DMS53 (cell line): ENCODE data around the gene DLK2.

Experiments
- DNase-seq: peaks from one replicate; lab custom pipeline; 2025; lab: John Stamatoyannopoulos, UW

DLK2 gene

DNA sequence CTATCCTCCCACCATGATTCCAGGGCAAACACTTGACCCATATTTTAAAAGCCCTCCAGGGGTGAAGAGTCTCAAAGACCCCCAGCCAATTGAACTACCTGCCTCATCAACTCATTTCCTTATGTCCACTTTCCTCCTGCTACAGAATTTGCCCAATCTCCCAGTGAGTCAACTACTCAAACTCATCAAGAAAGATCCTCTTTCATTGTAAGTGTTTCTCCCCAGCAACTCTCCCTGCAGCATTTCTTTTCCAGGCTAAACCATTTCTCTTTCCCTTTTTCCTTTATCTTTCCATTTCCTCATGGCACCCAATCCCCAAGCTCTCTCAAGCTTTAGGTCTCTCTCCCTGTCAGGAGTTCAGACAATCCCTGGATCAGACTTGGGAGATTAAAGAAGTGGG is 1.5 kb downstream of the DLK2 start:
- peak; percentile 27 for DNase-seq

DNA sequence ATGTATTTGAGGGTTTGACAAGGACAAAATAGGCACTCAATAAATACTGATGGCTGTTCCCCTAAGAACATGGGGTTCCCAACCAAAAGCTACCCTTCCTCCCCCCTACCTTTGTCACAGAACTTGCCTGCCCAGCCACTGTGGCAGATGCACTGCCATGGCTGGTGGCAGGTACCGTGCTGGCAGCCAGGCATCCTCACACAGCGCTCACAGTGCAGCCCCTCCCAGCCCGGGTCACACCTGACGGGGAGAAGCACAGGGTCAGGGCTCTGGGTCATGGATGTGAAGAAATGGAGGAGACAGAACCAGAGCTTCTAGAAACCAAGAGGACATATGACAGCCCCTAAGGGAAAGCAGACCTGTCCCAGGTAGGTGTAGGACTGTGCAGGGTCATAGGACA is 2.5 kb downstream of the DLK2 start:
- DNase-seq, result no peak

DNA sequence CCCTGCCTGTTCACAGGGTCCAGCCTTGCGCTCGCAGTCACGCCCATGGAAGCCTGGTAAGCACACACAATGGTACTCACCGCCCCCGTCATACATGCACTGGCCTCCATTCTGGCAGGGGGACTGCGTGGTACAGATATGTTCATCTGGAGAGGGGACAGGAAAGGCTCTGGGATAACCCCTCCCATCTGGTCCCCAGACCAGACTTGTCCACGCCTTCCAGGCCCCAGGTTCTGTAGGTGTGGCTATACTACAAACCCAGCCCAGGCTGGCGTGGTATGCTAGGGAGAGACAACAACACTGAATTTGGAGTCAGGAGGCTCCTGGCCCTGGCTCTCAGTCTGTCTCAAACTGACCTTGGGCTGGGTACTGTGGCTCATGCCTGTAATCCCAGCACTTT is 3.4 kb downstream of the DLK2 start:
- no peak for DNase-seq

DNA sequence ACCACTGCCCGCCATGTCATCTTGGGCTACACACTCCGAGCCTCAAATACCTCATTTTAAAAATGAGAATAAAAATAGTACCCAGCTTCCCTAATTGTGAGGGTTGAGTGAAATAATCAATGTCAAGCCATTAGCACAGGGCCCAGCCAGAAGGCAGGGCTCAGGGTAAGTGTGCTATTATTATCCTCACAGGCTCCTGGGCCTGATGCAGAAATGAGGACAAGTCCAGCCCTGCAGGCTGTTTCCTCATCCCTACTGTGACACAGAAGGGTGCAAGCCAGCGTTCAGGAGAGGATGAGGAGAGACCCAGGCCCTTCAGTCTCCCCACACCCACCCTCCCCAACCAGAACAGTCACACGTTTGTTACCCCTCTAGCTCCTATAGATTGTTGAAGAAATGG is 4.0 kb downstream of the DLK2 start:
- no peak for DNase-seq

DNA sequence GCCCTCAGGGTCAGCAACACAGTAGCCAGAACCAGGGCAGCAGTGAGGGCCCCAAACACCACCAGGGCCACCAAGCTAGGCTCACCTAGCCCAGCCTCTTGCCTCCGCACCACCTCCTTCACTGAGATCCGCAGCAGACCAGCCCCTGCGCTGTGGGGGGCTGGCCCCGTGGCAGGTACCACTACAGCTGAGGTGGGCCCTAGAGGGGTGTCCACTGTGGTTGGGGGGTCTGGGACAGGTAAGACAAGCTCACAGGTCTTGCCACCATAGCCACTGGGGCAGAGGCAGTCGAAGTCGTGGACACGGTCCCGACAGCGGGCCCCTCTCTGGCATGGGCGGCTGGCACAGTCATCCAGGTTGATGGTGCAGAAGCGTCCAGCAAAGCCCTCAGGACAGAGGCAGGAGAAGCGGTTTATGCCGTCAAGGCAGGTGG is 4.6 kb downstream of the DLK2 start:
- DNase-seq, result no peak

DNA sequence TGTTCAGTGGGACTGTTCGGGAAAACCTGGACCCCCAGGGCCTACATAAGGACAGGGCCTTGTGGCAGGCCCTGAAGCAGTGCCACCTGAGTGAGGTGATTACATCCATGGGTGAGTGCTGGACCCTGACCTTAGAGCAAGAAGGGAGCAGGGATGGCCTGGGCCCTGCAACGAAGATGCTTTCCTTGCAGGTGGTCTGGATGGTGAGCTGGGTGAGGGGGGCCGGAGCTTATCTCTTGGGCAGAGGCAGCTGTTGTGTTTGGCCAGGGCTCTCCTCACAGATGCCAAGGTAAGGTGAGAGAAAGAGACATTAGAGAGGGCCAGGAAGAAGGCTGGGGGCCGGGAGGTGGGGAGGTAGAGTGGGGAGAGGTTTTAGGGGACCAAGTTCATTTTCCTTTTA is 6.4 kb downstream of the DLK2 start:
- DNase-seq, result no peak

DNA sequence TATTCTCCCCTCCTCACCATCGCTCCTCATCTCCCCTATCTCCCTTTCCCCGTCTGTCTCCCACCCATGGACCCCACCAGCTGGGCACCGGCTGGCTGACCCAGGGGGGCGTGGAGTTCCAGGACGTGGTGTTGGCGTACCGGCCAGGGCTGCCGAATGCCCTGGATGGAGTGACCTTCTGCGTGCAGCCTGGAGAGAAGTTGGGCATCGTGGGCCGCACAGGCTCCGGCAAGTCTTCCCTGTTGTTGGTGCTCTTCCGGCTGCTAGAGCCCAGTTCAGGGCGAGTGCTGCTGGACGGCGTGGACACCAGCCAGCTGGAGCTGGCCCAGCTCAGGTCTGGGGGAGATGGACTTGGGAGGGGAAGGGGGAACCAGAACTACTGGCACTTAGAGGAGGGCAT is 7.7 kb downstream of the DLK2 start:
- DNase-seq, result no peak

DNA sequence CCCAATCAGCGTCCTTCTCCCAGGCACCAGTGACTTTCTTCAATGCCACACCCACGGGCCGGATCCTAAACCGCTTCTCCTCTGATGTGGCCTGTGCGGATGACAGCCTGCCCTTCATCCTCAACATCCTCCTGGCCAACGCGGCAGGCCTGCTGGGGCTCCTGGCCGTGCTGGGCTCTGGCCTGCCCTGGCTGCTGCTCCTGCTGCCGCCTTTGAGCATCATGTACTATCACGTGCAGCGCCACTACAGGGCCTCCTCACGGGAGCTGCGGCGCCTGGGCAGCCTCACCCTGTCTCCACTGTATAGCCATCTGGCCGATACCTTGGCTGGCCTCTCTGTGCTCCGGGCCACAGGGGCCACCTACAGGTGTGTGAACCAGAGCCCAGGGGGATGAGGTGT is 9.8 kb downstream of the DLK2 start:
- DNase-seq, result no peak

DNA sequence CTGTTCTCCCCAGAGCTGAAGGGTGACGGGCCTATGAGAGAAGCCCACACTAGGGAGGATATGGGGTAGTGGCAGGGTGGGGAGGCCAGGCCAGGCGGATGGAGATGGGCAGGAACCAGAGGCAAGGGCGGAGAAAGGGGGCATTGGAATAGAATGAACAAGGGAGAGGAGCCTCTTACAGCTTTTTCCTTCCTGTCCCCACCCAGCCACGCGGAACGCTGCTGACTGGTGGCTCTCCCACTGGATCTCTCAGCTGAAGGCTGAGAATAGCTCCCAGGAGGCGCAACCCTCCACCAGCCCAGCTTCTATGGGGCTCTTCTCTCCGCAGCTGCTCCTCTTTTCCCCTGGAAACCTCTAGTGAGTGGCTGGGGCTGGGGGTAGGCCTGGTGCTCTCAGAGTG is 10.8 kb downstream of the DLK2 start:
- DNase-seq, result no peak

DNA sequence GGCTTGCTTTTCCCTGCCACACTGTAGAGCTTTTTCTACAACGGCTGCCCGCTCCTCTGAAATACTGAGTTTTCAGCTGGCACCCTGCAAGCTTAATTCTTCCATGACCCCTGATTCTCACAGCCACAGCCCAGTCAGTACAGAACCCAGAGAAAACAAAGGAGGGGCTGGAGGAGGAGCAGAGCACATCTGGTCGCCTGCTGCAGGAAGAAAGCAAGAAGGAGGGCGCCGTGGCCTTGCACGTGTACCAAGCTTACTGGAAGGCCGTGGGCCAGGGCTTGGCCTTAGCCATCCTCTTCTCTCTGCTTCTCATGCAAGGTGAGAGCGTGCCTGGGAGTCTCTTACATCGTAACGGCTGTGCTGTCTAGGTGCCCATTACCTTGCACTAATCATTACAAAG is 11.3 kb downstream of the DLK2 start:
- no peak for DNase-seq

DNA sequence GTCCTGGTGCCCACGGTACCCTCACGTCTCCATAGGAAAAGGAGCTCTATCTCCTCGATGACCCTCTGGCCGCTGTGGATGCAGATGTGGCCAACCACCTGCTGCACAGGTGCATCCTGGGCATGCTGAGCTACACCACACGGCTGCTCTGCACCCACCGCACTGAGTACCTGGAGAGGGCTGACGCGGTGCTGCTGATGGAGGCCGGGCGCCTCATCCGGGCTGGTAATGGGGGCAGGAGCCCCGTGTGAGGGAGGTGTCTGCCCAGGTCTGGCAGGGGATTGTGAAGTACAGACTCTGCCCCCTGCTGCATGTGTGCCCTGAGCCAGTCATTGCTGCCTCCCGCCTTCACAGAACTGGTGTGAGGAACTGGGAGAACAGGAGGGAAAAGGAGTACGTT is 12.4 kb downstream of the DLK2 start:
- DNase-seq, result no peak

DNA sequence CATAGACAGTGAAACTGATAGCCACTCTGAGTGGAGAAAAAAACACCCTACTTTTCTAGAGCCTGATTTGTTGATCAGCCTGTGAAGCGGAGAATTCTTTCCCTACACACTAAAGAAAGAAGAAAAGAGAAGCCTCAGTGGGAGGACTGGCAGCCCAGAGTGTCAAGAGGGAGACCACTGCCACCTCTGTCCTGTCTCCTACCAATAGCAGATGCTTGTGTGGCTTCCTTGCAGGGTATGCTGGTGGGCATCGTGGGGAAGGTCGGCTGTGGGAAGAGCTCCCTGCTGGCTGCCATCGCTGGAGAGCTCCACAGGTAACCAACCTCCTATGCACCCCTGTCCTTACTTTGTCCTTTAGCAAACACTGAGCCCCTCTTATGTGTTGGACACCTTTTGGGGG is 17.6 kb downstream of the DLK2 start:
- no peak for DNase-seq

DNA sequence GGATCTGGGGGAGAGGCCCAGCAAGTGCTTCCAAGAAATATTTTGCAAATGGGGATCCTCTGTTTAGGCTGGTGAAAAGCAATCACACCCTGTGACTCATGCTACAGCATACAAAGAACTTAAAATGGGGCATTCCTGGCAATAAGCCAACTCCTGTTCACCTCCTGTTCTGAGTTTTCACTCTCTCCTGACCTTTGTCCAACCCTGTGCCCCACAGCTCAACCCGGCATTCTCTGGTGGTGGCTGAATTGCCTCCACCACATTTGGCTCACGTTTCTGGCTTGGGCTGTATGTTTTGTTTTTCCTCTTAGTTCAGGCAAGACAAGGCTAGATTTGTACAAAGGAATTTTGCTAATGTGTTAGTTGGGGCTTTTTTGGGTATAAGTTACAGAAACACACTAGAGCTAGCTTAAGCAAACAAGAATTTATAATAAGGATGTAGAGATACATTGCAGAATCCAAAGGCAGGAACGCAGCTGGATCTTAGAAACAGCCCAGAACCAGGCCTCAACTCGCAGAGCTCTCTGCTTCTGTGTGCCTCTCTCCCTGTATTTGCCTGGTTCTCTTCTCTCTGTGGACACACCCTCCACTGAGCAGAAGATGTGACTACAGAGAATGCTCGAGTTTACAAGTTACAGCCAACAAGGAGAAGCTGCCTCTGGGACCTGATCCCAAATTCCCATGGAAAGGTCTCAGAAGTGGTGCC is 18.6 kb downstream of the DLK2 start:
- peak; percentile 44 for DNase-seq

DNA sequence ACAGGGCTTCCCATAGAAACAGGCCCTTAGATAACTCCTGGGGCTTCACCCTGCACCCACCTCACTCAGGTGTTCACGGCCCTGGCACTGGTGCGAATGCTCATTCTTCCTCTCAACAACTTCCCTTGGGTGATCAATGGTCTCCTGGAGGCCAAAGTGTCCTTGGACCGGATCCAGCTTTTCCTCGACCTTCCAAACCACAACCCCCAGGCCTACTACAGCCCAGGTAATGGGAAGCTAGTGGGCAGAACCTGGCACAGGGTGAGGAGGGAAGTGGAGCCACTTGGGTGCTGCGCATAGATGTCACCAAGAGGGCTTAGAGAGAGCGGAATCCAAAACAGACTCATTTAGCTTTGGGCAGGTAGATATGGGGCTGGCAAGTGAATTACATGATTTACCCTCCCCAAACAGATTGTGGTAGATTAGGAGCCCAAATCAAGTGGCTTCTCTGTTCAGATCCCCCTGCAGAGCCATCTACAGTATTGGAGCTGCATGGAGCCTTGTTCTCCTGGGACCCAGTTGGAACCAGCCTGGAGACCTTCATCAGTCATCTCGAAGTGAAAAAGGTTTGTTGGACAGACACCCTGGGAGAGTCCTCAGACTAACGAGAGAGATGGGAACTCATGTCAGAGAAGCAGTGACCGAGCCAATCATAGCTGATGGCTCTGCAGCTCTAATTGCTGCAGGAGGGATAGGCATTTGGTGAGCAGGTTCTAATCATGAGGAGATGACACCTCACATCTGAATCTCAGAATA is 19.5 kb downstream of the DLK2 start:
- DNase-seq, result no peak

DNA sequence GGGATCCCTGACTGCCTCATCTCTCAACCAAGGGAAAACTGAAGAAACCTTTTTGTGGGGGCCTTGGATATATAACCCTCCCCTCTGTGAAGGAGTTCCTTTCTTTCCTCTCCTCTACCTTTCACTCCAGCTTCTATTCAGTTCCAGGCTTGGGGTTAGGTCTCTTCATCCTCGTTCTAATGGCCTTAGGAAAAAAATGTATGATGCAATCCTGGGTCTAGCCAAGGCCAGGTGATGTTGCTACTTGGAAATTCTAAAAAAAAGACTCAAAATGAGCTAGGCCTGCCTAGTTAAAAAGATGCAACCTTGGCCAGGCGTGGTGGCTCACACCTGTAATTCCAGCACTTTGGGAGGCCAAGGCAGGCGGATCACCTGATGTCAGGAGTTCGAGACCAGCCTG is 20.4 kb downstream of the DLK2 start:
- no peak for DNase-seq

DNA sequence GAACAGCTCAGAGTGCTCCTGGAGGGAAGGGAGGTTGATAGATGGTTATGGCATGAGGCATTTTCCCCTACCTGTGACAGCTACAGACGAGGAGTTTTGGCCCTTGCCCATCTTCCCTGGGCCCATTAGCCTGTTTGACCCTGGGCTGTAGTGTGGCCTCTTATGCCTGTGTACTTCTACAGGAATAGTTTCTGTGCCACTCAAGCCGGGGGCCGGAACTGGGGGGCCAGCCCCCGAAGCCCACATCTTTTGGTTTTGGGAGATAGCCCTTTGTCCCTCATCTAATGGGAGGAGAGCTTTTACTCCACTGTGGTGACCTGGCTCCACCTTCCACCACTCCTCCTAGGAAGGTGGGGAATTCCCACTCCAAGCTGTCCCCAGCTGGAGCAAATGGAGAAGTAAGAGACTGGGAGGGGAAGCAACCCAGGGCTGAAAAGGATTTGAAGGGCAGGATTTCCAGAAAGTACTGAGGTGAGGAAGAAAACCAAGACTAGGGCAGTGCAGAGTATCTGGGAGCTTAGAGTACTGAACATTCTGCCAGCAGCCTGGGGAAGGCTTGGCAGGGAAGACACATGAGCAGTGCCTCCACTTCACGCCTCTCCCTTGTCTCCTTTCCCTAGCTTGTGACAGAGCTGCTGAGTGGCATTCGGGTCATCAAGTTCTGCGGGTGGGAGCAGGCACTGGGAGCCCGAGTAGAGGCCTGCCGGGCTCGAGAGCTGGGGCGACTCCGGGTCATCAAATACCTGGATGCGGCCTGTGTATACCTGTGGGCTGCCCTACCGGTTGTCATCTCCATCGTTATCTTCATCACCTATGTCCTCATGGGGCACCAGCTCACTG is 21.1 kb downstream of the DLK2 start:
- no peak for DNase-seq

DNA sequence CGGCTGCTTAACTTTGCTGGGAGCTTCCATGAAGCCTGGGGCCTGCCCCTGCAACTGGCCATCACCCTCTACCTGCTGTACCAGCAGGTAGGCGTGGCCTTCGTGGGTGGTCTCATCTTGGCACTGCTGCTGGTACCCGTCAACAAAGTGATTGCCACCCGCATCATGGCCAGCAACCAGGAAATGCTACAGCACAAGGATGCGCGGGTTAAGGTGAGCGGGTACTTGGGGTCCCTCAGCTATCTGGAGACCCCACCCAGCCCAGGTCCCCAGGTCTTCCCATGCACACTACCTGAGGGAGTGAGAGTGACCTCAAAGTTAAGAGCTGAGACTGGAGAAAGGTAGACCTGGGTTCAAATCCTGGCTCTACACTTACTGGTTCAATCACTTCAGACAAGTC is 22.2 kb downstream of the DLK2 start:
- DNase-seq, result no peak

DNA sequence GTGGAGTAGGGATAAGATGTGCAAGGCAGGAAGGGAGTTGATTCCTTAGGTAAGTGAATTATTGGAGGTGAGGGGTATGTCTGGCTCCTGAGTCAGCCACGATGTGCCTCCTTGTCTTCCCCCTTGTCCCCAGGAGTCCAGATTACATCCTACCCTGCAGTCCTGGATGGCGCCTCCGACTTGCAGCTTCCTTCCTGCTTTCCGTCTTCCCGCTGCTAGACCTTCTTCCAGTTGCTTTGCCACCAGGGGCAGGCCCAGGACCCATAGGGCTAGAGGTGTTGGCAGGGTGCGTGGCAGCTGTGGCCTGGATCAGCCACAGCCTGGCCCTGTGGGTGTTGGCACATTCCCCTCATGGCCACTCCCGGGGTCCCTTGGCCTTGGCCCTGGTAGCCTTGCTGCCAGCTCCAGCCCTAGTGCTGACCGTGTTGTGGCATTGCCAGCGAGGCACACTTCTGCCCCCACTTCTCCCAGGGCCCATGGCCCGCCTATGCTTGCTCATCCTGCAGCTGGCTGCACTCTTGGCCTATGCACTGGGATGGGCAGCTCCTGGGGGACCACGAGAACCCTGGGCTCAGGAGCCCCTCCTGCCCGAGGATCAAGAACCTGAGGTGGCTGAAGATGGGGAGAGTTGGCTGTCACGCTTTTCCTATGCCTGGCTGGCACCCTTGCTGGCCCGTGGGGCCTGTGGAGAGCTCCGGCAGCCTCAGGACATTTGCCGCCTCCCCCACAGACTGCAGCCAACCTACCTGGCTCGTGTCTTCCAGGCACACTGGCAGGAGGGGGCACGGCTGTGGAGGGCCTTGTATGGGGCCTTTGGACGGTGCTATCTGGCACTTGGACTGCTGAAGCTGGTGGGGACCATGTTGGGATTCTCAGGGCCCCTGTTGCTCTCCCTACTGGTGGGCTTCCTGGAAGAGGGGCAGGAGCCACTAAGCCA is 23.1 kb downstream of the DLK2 start:
- DNase-seq, result no peak

DNA sequence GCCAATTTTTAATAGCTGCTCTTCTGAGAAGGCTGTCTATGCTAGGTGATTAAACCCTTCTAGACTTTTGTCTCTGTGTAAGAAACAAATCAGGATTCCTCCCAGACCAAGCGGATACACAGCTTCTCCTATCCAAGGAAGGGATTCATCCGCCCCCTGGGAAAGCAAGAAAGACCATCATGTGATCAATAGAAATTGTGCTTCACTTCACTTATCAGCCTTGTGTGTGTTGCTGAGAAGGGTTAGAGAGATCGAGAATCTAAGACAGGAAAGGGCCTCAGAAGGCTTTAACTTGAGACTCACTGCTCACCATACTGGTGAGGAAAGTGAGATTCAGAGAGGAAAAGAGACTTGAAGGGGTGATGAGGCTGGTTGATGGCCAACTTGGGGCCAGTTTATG is 26.5 kb downstream of the DLK2 start:
- no peak for DNase-seq

DNA sequence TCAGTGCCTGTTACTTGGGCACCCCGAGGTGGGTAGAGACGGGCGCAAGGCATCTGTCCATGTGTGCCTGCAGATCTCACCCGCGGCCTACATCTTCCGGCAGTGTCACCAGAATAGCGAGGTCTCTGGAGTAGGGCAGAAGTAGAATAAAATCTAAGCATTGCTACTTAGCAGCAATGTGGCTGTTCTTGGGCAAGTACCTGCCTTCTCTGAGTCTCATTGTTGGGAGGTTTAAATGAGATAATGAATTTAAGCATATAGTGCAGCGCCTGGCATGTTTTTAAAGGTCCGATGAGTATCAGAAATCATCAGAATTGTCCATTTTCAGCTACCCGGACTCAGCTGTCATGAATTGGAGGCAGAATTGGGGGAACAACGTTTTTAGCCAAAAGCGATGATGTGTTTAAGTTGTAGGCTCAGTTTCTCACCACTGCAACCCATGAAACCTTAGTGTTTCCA is 27.2 kb downstream of the DLK2 start:
- peak; percentile 80 for DNase-seq

DNA sequence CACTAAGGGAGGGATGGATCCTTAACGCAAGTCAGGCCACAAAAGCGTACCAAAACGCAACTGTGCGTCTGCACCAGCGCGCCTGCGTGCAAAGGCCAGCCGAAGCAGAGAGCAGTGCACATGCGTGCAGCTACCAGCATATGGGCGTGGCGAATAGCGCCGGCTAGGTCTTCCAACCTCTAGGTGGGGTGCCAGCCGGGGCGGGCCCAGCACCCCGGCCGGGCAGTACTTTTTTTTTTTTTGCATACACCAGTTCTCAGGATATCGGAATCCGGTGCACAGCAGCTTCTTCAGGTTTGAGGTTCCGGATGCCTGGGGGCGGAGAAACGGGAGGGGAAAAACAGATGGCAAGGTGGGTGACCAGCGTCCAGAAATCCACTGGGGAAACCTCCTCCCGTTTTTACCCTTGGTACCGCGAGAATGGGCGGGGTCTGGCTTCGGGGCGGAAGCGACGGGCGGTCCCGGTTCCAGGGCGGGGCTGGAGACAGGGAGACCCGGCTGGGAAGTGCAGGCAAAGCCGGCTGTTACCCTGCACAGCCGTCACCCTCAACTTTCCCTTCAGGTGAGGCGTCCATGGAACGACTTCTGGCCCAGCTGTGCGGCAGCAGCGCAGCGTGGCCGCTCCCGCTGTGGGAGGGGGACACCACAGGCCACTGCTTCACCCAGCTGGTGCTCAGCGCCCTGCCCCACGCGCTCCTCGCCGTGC is 27.8 kb downstream of the DLK2 start, which contains the start of gene ABCC10:
Gene ABCC10, plus strand, starts transcription at position 136 of the 706 bp plus-strand sequence. Its CDS starts 438 bp downstream, at position 574.
- DNase-seq, result peak; percentile 98
